T-helper 1 cell treated with Interleukin-12 subunit alpha and Interleukin-12 subunit beta and Interleukin-4 antibody, amounts not matched to agents 30 μg/mL and 1 μg/mL, for 36 hours (primary cell): ENCODE data around the gene TMPRSS4.

Experiments
- H3K27ac Mint-ChIP-seq: one replicate; pipeline ENCODE4 v1.8.0; 2021; ENCODE audit warnings: mild to moderate bottlenecking, mixed read lengths
- H3K27me3 Mint-ChIP-seq: one replicate; pipeline ENCODE4 v1.8.0; 2021; ENCODE audit warnings: low read depth, mixed read lengths
- H3K36me3 Mint-ChIP-seq: one replicate; pipeline ENCODE4 v1.8.0; 2021; ENCODE audit warnings: low read depth, mixed read lengths
- H3K4me1 Mint-ChIP-seq: one replicate; pipeline ENCODE4 v1.8.0; 2021; ENCODE audit warnings: low read depth, mixed read lengths
- H3K4me3 Mint-ChIP-seq: one replicate; pipeline ENCODE4 v1.8.0; 2021; ENCODE audit warnings: mild to moderate bottlenecking, moderate library complexity, mixed read lengths
- H3K9me3 Mint-ChIP-seq: one replicate; pipeline ENCODE4 v1.8.0; 2021; ENCODE audit warnings: mixed read lengths

TMPRSS4 gene

GRCh38 chr11:118117790-118118601, 41.1 kb downstream of the TMPRSS4 start:
- no peak overlapping the region for H3K4me3 Mint-ChIP-seq
- peaks cover 38% of the 10 kb centered on the region for H3K27me3 Mint-ChIP-seq
- peaks cover 6% of the 10 kb centered on the region for H3K9me3 Mint-ChIP-seq
- H3K4me1 Mint-ChIP-seq, result peaks cover 20% of the 10 kb centered on the region
- no peak overlapping the region for H3K27ac Mint-ChIP-seq
- no peaks in the 10 kb centered on the region for H3K36me3 Mint-ChIP-seq

DNA sequence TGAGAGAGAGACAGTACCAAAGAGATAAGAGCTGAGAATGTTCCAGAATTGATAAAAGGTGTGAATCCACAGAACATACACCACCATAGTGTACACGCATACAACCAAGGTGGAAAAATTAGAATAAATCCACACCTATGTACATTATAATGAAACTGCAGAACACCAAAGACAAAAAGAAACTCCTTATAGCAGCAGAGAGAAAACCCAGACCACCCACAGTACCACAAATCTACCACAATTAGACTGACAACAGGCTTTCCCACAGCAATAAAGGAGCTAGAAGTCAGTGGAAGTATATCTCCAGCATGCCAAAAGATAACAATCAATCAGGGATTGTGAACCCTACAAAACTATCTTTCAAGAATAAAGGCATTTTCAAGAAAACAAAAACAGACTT, 43.9 kb downstream of the TMPRSS4 start:
- no peak overlapping the region for H3K4me3 Mint-ChIP-seq
- H3K36me3 Mint-ChIP-seq, result no peaks in the 10 kb centered on the region
- H3K4me1 Mint-ChIP-seq, result peaks cover 10% of the 10 kb centered on the region
- peaks cover 6% of the 10 kb centered on the region for H3K9me3 Mint-ChIP-seq
- no peak overlapping the region for H3K27ac Mint-ChIP-seq
- peaks cover 40% of the 10 kb centered on the region for H3K27me3 Mint-ChIP-seq

DNA sequence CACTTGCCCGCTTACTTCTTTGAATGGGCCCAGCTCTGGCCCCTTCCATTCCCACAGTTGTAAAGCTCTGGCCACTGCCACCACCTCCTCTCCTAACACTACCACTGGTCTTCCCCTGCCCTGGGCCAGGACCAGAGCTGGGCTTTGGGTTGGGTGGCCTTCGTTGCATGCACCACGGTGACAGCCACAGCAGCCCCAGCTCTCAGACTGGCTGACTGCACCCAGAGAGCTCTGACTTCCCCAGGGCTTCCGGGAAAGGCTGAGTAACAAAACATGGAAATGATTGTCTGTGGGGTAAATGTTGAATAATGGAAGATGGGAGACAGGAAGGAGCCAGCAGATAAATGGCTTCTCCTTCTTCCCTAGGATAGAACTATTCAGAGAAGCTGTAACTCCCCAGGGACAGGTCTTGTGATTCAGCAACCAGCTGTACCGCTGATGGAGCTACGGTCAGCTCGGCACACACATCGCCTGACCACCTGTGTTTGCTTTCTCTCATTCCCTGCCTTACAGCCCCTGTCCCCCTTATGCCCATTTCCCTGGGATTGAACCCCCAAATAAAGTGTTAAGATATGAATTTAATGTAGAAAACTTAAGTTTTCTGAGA, 48.2 kb downstream of the TMPRSS4 start:
- Mint-ChIP-seq H3K27ac (no peak overlapping the region), H3K27me3 (peaks cover 28% of the 10 kb centered on the region), H3K4me1 (no peaks in the 10 kb centered on the region), H3K9me3 (peaks cover 6% of the 10 kb centered on the region), H3K36me3 (no peaks in the 10 kb centered on the region), H3K4me3 (no peak overlapping the region)

GRCh38 chr11:118126082-118126838, 49.4 kb downstream of the TMPRSS4 start:
- no peak overlapping the region for H3K4me3 Mint-ChIP-seq
- H3K9me3 Mint-ChIP-seq, result no peaks in the 10 kb centered on the region
- no peak overlapping the region for H3K27ac Mint-ChIP-seq
- H3K27me3 Mint-ChIP-seq, result peaks cover 25% of the 10 kb centered on the region
- no peaks in the 10 kb centered on the region for H3K36me3 Mint-ChIP-seq
- no peaks in the 10 kb centered on the region for H3K4me1 Mint-ChIP-seq

DNA sequence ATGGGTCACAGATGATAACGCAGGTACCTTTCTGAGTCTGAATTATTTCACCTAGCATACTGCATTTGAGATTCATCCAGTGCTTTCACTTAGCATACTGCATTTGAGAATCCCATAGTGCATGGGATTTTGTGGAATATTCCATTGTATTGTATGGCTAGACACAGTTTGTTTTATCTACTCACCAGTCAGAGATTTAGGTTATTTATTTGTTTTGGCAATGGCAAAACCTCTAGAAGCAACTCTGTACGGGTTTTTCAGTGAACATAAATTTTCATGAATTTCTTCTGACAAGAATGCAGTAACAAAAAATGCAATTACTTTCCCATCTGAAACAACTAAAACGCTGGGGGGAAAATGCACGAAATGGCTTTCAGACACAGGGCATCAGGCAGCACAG, 51.4 kb downstream of the TMPRSS4 start:
- Mint-ChIP-seq H3K27me3 (peaks cover 17% of the 10 kb centered on the region), H3K4me1 (no peaks in the 10 kb centered on the region), H3K36me3 (no peaks in the 10 kb centered on the region), H3K27ac (no peak overlapping the region), H3K4me3 (no peak overlapping the region), H3K9me3 (no peaks in the 10 kb centered on the region)

DNA sequence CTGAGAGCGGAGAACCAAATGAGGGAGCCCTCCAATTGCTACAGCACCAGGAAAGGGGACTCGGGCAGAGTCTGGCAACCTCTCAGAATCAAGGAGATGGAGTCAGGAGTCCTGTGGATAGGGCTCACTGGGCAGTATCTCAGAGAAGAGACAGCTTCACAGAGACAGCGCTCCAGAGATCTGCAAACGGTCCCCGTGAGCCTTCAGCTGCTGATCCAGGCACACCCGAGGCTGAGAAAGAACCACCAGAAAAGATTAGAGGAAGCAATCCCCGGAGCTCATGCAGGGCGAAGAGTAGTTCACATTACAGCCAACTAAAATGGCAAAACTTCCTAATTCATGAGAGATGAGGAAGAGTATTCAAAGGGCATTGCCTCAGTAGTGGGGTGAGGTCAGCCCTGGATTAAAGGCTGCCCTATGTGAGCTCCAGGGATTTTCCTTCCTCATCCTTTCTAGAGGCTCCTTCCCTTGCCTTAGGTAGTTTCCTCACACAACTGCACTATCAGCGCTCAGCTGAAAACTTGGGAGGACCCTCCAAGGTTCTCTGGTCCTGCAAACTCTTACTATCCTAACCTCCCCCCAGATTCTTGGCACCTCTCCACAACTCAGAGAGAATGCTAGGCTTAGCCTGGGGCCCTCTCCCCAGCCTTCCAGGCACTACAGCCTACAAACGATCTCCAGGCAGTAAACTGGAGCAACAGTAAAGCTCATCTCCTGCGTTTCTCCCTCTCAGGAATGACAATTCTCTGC, 52.0 kb downstream of the TMPRSS4 start:
- peaks cover 19% of the 10 kb centered on the region for H3K27me3 Mint-ChIP-seq
- H3K36me3 Mint-ChIP-seq, result no peaks in the 10 kb centered on the region
- no peaks in the 10 kb centered on the region for H3K9me3 Mint-ChIP-seq
- no peak overlapping the region for H3K27ac Mint-ChIP-seq
- no peak overlapping the region for H3K4me3 Mint-ChIP-seq
- H3K4me1 Mint-ChIP-seq, result no peaks in the 10 kb centered on the region

DNA sequence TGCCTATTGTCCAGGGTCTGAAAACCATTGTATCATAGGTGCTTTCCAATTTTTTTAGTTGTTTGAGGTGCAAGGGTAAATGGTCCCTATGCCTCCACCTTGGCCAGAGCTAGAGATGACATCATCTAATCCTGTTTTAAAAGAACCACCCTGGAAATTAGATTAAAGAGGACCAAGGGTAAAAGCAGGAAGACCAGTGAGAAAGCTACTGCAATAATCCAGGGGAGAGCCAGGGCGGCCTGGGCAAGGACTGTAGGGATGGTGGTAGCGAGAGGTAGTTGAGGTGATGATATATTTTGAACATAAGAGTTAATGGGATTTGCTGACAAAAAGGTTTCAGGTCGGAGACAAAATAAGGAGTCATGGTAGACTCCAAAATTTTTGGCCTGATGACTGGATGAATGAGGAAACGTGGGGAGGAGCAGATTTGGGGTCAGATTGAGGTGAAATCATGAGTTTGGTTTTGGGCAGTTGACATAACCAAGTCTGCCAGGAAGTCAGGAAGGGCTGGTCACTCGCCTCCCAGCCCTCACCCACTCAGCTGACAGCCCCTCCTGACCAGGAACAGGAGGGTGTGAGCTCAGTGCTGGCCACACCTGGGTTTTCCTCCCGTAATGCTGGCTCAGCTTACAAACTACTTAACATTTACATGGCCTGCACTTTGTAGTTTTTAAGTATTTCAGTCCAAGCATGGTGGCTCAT, 52.7 kb downstream of the TMPRSS4 start:
- no peak overlapping the region for H3K27ac Mint-ChIP-seq
- no peaks in the 10 kb centered on the region for H3K9me3 Mint-ChIP-seq
- no peaks in the 10 kb centered on the region for H3K36me3 Mint-ChIP-seq
- H3K4me3 Mint-ChIP-seq, result no peak overlapping the region
- no peaks in the 10 kb centered on the region for H3K4me1 Mint-ChIP-seq
- peaks cover 21% of the 10 kb centered on the region for H3K27me3 Mint-ChIP-seq

DNA sequence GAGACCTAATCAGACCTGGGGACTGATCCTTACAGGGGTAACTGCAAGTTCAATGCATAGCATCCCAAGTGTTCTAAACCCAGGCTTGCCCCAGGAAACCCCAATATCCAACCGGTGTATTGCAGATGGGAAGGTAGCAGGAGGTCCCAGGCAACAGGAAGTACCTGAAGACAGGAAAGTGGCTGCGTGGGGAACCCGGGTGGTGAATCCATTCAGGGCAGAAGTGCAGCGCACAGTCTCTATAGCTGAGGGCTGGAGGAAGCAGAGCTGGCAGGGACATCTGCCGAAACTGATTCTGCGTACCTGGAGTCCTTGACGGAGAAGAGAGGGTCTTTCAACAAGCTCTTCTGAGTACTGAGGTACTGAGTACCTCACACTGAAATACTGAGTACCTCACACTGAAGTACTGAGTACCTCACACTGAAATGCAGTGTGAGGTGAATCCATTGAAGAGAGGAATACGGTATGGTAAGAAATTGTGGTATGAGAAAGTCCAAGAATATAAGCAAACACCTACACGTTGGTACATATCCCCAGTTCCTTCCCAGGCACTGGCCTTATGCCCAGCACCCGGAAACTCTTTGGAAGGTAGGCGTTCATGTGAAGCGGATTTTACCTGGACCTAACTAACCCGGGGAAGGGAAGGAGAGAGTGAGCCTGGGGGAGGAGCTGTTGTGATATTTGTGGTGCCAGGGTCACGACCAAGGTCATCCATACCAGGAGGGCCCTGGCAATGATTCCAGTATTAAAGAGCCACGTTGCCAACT, 55.7 kb downstream of the TMPRSS4 start:
- Mint-ChIP-seq H3K27ac (no peak overlapping the region), H3K9me3 (no peaks in the 10 kb centered on the region), H3K4me3 (no peak overlapping the region)

GRCh38 chr11:118133816-118134215, 56.9 kb downstream of the TMPRSS4 start:
- no peaks in the 10 kb centered on the region for H3K9me3 Mint-ChIP-seq
- peaks cover 29% of the 10 kb centered on the region for H3K27me3 Mint-ChIP-seq
- H3K4me1 Mint-ChIP-seq, result no peaks in the 10 kb centered on the region
- H3K36me3 Mint-ChIP-seq, result no peaks in the 10 kb centered on the region
- no peak overlapping the region for H3K4me3 Mint-ChIP-seq
- no peak overlapping the region for H3K27ac Mint-ChIP-seq

More for the DNA sequence above, 55.7 kb downstream of the TMPRSS4 start:
- Mint-ChIP-seq H3K4me1 (no peaks in the 10 kb centered on the region), H3K27me3 (peaks cover 26% of the 10 kb centered on the region), H3K36me3 (no peaks in the 10 kb centered on the region)

DNA sequence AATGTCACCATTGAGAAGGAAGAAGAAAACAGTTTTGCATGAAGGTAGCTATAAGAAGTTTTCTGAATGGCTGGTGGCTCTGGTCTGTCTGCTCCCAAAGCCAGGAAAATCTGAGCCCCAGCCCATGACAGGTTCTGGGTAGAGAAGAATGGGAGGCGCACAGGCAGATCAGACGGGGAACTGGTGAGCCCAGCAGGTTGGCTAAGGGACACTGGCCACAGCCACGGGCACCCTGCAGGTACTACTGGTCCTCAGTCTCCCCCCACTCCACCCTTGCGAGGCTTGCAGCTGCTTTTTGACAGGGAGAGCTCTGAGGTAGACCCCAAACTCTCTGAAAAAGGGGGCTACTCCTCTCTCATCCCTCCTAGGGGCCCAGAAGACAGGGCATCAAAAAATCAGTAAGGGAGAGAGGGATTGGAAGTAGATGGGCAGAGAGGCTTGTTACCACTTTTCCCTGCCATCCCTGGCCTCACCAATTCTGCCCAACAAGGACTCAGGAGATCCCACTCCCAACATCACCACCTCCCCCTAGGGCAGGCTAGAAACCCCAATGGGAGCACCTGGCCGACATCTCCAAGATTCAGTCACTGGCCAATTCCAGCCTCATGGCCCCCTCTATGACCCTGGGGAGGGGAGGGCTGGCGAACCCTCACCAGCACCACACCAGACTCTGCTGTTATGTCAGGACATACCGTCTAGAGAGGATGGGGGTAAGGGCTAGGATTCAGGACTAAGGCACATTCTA, 58.3 kb downstream of the TMPRSS4 start:
- no peaks in the 10 kb centered on the region for H3K4me1 Mint-ChIP-seq
- H3K36me3 Mint-ChIP-seq, result no peaks in the 10 kb centered on the region
- H3K4me3 Mint-ChIP-seq, result no peak overlapping the region
- H3K27ac Mint-ChIP-seq, result no peak overlapping the region
- H3K27me3 Mint-ChIP-seq, result peaks cover 40% of the 10 kb centered on the region
- no peaks in the 10 kb centered on the region for H3K9me3 Mint-ChIP-seq

DNA sequence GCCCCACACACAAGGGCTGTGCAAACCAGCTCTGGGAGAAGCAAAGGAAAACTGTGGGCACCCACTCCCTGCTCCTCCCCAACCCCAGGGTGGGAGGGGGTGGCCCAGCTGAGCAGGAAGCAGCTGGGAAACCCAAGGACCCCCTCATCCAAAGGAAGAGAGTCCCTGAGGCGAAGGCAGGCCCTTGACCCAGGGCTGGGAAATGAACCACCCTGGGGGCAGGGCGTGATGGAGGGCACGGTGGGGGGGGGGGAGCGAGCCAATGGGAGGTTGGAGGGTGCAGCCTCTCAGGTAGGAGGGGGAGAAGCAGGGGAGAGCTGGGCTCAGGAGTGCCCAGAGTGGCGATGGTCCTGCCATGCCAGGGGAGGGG, 58.9 kb downstream of the TMPRSS4 start:
- H3K4me1 Mint-ChIP-seq, result no peaks in the 10 kb centered on the region
- peaks cover 43% of the 10 kb centered on the region for H3K27me3 Mint-ChIP-seq
- no peak overlapping the region for H3K4me3 Mint-ChIP-seq
- H3K36me3 Mint-ChIP-seq, result no peaks in the 10 kb centered on the region
- no peaks in the 10 kb centered on the region for H3K9me3 Mint-ChIP-seq
- no peak overlapping the region for H3K27ac Mint-ChIP-seq

GRCh38 chr11:118136341-118136740, 59.5 kb downstream of the TMPRSS4 start:
- Mint-ChIP-seq H3K27me3 (peaks cover 40% of the 10 kb centered on the region), H3K4me3 (no peak overlapping the region)

DNA sequence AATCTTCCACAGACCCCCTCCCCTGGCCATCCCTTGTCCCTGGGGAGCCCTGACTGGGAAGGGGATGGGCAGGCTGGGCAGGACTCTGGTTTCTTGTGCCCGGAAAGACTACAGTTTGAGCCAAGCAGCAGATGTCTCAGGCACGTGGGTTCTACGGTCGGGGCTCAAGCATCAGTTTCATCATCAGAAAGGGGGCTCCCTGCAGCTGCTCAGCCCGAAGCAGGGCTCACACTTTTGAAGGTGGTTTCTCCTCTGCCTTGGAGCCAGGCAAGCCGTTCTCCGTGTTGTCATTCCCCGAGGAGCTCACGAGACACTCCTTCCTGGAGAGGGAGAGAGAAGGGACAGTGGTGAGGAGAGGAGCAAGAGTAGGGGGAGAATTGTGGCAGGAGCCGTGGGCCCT, 59.9 kb downstream of the TMPRSS4 start:
- H3K9me3 Mint-ChIP-seq, result no peaks in the 10 kb centered on the region
- no peak overlapping the region for H3K27ac Mint-ChIP-seq
- H3K27me3 Mint-ChIP-seq, result peaks cover 40% of the 10 kb centered on the region
- no peaks in the 10 kb centered on the region for H3K36me3 Mint-ChIP-seq
- no peak overlapping the region for H3K4me3 Mint-ChIP-seq
- H3K4me1 Mint-ChIP-seq, result no peaks in the 10 kb centered on the region

More at GRCh38 chr11:118136341-118136740, 59.5 kb downstream of the TMPRSS4 start:
- Mint-ChIP-seq H3K36me3 (no peaks in the 10 kb centered on the region), H3K9me3 (no peaks in the 10 kb centered on the region), H3K27ac (no peak overlapping the region), H3K4me1 (no peaks in the 10 kb centered on the region)
